ENCODE data around the gene EPS15. TPM values are rescaled to one million over a fixed set of nuclear protein-coding genes. Genes with fewer than 3 reads are reported as not detected.

EPS15 gene
- total and polyA plus RNA-seq, 9 of the 15 experiments (the other 6 are each of a cell fraction or from before 2014, with no cell fraction given), result 23.1 to 69.0 (median 41.7) TPM

- no peaks in the 10 kb centered on the region for H3K79me2 ChIP-seq (ENCODE audit: control insufficient read depth, insufficient read depth, low read length)
- no peaks in the 10 kb centered on the region for H3K27me3 ChIP-seq (ENCODE audit: control insufficient read depth in 2 of 2, insufficient read depth in 2 of 2, low read length in 2 of 2)
- no peaks in the 10 kb centered on the region for H3K9me1 ChIP-seq (ENCODE audit: control insufficient read depth, insufficient read depth, low read length)
- DNase-seq (ENCODE audit: extremely low read depth in 1 of 4, low spot score in 3 of 4) (no peak), ATAC-seq (no peak), FAIRE-seq (no peak)
- TF ChIP-seq HNRNPLL (IDR thresholded peaks at IDR 0.05; ENCODE audit: low read depth, low read length, poor library complexity, severe bottlenecking) (no peak), NFIX (CRISPR knock-in tag; IDR thresholded peaks at IDR 0.05; ENCODE audit: low read depth) (no peak), CBX1 (IDR thresholded peaks at IDR 0.05; ENCODE audit: low read depth) (no peak)
- H4K20me1 ChIP-seq (replicated peaks; ENCODE audit: control insufficient read depth, insufficient read depth, low read length), result no peaks in the 10 kb centered on the region
- H3K9ac ChIP-seq (ENCODE audit: insufficient read depth in 1 of 2, low read depth in 2 of 2, low read length in 2 of 2), result no peak overlapping the region
- H2AFZ ChIP-seq (ENCODE audit: low read depth, low read length), result no peak overlapping the region
- H3K4me1 ChIP-seq (replicated peaks in 1 of 2; ENCODE audit: control insufficient read depth in 2 of 2, insufficient read depth in 2 of 2, low read length in 2 of 2), result peaks cover 0 to 13% of the 10 kb centered on the region in 2 experiments; a peak in 3 of 5 replicates
- in situ Hi-C loops (cut with MboI), result no loop called here
- ChIA-PET POLR2A (interaction anchor here (1.1 to 1.8 kb wide), 3 partner anchors 9 to 28 kb away, joined by 3 to 11 read pairs (median 6); no protein-coding TSS in a partner anchor), CTCF (ENCODE audit: low intra/inter-chr PET ratio) (no interaction called here)
- no TSS peak for BruUV-seq (replicated peaks)
- no peak overlapping the region for H3K4me3 ChIP-seq
- no peaks in the 10 kb centered on the region for H3K9me3 ChIP-seq (replicated peaks; ENCODE audit: control insufficient read depth, insufficient read depth, low read depth, low read length)
- intact Hi-C loops (cut with micrococcal nuclease), result no loop called here
- H3K27ac ChIP-seq (ENCODE audit: extremely low read depth, low read depth, low read length), result no peak overlapping the region
- peaks cover 24% of the 10 kb centered on the region for H3K36me3 ChIP-seq (ENCODE audit: control insufficient read depth, insufficient read depth, low read length)
- H3K4me2 ChIP-seq (ENCODE audit: insufficient read depth, low read length), result no peak overlapping the region
Measured at GRCh38 chr1:51416910-51417309, 102.2 kb downstream of the EPS15 start.

DNA sequence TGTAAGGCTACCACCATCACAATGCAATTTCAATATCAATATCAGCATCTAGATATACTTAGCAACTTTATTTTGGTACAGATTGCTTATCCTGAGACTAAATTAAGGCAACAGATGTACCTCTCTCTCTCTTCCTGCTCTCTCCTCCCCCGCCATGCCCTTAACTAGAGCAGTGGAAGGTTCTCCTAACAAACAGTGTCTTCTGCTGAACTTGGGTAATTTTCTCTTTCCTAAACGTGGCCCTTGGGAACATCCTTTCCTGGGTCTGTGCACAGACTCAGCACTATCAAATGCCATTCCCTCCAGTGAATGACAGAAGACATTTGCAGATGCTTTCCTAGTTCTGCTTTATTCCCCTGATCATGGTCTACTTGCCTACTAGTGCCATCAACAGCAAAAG, 103.1 kb downstream of the EPS15 start:
- Histone ChIP-seq H3K4me3 (no peak overlapping the region), H3K27ac (ENCODE audit: extremely low read depth, low read depth, low read length) (no peak overlapping the region), H3K27me3 (ENCODE audit: control insufficient read depth in 2 of 2, insufficient read depth in 2 of 2, low read length in 2 of 2) (no peaks in the 10 kb centered on the region), H3K9me3 (replicated peaks; ENCODE audit: control insufficient read depth, insufficient read depth, low read depth, low read length) (no peaks in the 10 kb centered on the region), H2AFZ (ENCODE audit: low read depth, low read length) (no peak overlapping the region), H4K20me1 (replicated peaks; ENCODE audit: control insufficient read depth, insufficient read depth, low read length) (no peaks in the 10 kb centered on the region), H3K9ac (ENCODE audit: insufficient read depth in 1 of 2, low read depth in 2 of 2, low read length in 2 of 2) (no peak overlapping the region), H3K9me1 (ENCODE audit: control insufficient read depth, insufficient read depth, low read length) (no peaks in the 10 kb centered on the region), H3K4me2 (ENCODE audit: insufficient read depth, low read length) (no peak overlapping the region), H3K4me1 (replicated peaks in 1 of 2; ENCODE audit: control insufficient read depth in 2 of 2, insufficient read depth in 2 of 2, low read length in 2 of 2) (peaks cover 0 to 13% of the 10 kb centered on the region in 2 experiments; a peak in 3 of 5 replicates), H3K79me2 (ENCODE audit: control insufficient read depth, insufficient read depth, low read length) (no peaks in the 10 kb centered on the region), H3K36me3 (ENCODE audit: control insufficient read depth, insufficient read depth, low read length) (peaks cover 19% of the 10 kb centered on the region)
- TF ChIP-seq USF2 (CRISPR knock-in tag; IDR thresholded peaks at IDR 0.05), result no peak
- no peak for TF ChIP-seq ZKSCAN8 (CRISPR knock-in tag; IDR thresholded peaks at IDR 0.05)
- TF ChIP-seq, protein P1, sequence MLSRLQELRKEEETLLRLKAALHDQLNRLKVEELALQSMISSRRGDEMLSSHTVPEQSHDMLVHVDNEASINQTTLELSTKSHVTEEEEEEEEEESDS (CRISPR knock-in tag; IDR thresholded peaks at IDR 0.05), result no peak
- no peak for TF ChIP-seq BCL6 (CRISPR knock-in tag; IDR thresholded peaks at IDR 0.05)
- no peak for TF ChIP-seq ZNF583 (CRISPR knock-in tag; IDR thresholded peaks at IDR 0.05)
- TF ChIP-seq TCFL5 (CRISPR knock-in tag; conservative IDR thresholded peaks at IDR 0.05), result no peak
- TF ChIP-seq, protein P2, sequence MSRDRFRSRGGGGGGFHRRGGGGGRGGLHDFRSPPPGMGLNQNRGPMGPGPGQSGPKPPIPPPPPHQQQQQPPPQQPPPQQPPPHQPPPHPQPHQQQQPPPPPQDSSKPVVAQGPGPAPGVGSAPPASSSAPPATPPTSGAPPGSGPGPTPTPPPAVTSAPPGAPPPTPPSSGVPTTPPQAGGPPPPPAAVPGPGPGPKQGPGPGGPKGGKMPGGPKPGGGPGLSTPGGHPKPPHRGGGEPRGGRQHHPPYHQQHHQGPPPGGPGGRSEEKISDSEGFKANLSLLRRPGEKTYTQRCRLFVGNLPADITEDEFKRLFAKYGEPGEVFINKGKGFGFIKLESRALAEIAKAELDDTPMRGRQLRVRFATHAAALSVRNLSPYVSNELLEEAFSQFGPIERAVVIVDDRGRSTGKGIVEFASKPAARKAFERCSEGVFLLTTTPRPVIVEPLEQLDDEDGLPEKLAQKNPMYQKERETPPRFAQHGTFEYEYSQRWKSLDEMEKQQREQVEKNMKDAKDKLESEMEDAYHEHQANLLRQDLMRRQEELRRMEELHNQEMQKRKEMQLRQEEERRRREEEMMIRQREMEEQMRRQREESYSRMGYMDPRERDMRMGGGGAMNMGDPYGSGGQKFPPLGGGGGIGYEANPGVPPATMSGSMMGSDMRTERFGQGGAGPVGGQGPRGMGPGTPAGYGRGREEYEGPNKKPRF (IDR thresholded peaks at IDR 0.05; ENCODE audit: low read depth, low read length), result no peak
- no peak for TF ChIP-seq TAL1 (IDR thresholded peaks at IDR 0.05)
- no peak for TF ChIP-seq MCM7 (IDR thresholded peaks at IDR 0.05)
- no peak for TF ChIP-seq ZNF134 (CRISPR knock-in tag; conservative IDR thresholded peaks at IDR 0.05)
- no peak for TF ChIP-seq CGGBP1 (CRISPR knock-in tag; IDR thresholded peaks at IDR 0.05)
- no peak for TF ChIP-seq ZNF778 (CRISPR knock-in tag; IDR thresholded peaks at IDR 0.05)
- TF ChIP-seq CBX5 (IDR thresholded peaks at IDR 0.05; ENCODE audit: borderline replicate concordance, low read depth), result no peak
- DNase-seq (ENCODE audit: extremely low read depth in 1 of 4, low spot score in 3 of 4) (no peak), ATAC-seq (no peak), FAIRE-seq (no peak)
- BruUV-seq (replicated peaks), result no TSS peak
- in situ Hi-C loops (cut with MboI) (no loop called here), intact Hi-C loops (cut with micrococcal nuclease) (no loop called here)
- 61% methylated on average over 2 of the region's 2 CpGs for WGBS (ENCODE audit: insufficient coverage, low coverage, missing lambda C conversion rate)
- ChIA-PET POLR2A (interaction anchor here (1.1 kb wide), 1 partner anchor 29 kb away, joined by 3 read pairs; no protein-coding TSS in a partner anchor), CTCF (ENCODE audit: low intra/inter-chr PET ratio) (no interaction called here)

Measured in K562 (cell line).